HG03095 (cell line): Measurements from ENCODE around the gene AUTS2.

Source experiments
- ATAC-seq: cut with Tn5 transposase; IDR thresholded peaks from one replicate; pipeline ENCODE4 v1.9.1; 2021; ENCODE audit warnings: moderate library complexity; ENCODE audit not compliant: unreplicated experiment

Gene AUTS2

GRCh38 chr7:70384891-70385290 lies 786.6 kb downstream of the AUTS2 start:
- no peak for ATAC-seq

- no peak for ATAC-seq
These were observed 788.9 kb downstream of the AUTS2 start for GRCh38 chr7:70387217-70387616.

- no peak for ATAC-seq
These were observed 791.4 kb downstream of the AUTS2 start for GRCh38 chr7:70389531-70390151.

- no peak for ATAC-seq
These were observed 792.0 kb downstream of the AUTS2 start for GRCh38 chr7:70390251-70390650.

GRCh38 chr7:70392256-70392876 lies 794.1 kb downstream of the AUTS2 start:
- no peak for ATAC-seq

GRCh38 chr7:70392877-70393435 lies 794.7 kb downstream of the AUTS2 start:
- no peak for ATAC-seq

GRCh38 chr7:70393956-70394355 lies 795.7 kb downstream of the AUTS2 start:
- no peak for ATAC-seq

GRCh38 chr7:70400829-70401380 lies 802.6 kb downstream of the AUTS2 start:
- no peak for ATAC-seq

- ATAC-seq = no peak
These were observed 803.8 kb downstream of the AUTS2 start for GRCh38 chr7:70402069-70402468.

- ATAC-seq = no peak
These were observed 807.0 kb downstream of the AUTS2 start for GRCh38 chr7:70405241-70405640.

- no peak for ATAC-seq
These were observed 808.1 kb downstream of the AUTS2 start for GRCh38 chr7:70406186-70406949.

- no peak for ATAC-seq
These were observed 808.6 kb downstream of the AUTS2 start for GRCh38 chr7:70406950-70407209.

- no peak for ATAC-seq
These were observed 810.2 kb downstream of the AUTS2 start for GRCh38 chr7:70408477-70408876.

- no peak for ATAC-seq
These were observed 810.6 kb downstream of the AUTS2 start for GRCh38 chr7:70408891-70409290.

GRCh38 chr7:70410134-70410750 lies 812.0 kb downstream of the AUTS2 start:
- ATAC-seq = peak; percentile 65

- no peak for ATAC-seq
These were observed 816.1 kb downstream of the AUTS2 start for GRCh38 chr7:70414368-70414767.

- peak; percentile 56 for ATAC-seq
These were observed 817.1 kb downstream of the AUTS2 start for GRCh38 chr7:70415179-70415972.

- ATAC-seq = peak; percentile 41
These were observed 818.2 kb downstream of the AUTS2 start for GRCh38 chr7:70416347-70416985.

- no peak for ATAC-seq
These were observed 818.8 kb downstream of the AUTS2 start for GRCh38 chr7:70416986-70417655.
